Heart left ventricle (tissue), 16 donors: ENCODE results near the gene GGTA1. TPM values are rescaled to one million over a fixed set of nuclear protein-coding genes. Genes with fewer than 3 reads are reported as not detected.

Experiments used
- ATAC-seq, 4 donors: fragments of 200-7000 bp; cut with Tn5 transposase; one replicate each; pipeline ENCODE4 v1.9.1; 2020 to 2022; ENCODE audit warnings: moderate library complexity in 4 of 4, mild to moderate bottlenecking in 3 of 4, moderate number of reproducible peaks in 1 of 4
- DNase-seq, 5 donors: peaks; one replicate each; pipeline ENCODE4 v3.0.0-alpha.2; 2020
- H3K27ac ChIP-seq, 12 donors: fragments of 200-600 bp; sonication (generic) in 4 of 12; one replicate each; pipeline versions ENCODE4 v1.5.0 to v1.8.0; 2016 to 2022; ENCODE audit warnings: mild to moderate bottlenecking in 2 of 12
- H3K27me3 ChIP-seq, 9 donors: fragments of 200-600 bp; sonication (generic) in 2 of 9; one replicate each; pipeline versions ENCODE4 v1.5.1 to v1.8.0; 2016 to 2022; ENCODE audit warnings: mild to moderate bottlenecking in 3 of 9
- H3K36me3 ChIP-seq, 9 donors: fragments of 200-600 bp; sonication (generic) in 2 of 9; one replicate each; pipeline versions ENCODE4 v1.5.0 to v1.8.0; 2018 to 2022; ENCODE audit warnings: mild to moderate bottlenecking in 2 of 9
- H3K4me1 ChIP-seq, 12 donors: fragments of 200-600 bp; sonication (generic) in 4 of 12; one replicate each; pipeline versions ENCODE4 v1.5.0 to v1.8.0; 2016 to 2022; ENCODE audit warnings: mild to moderate bottlenecking in 3 of 12
- H3K4me3 ChIP-seq, 12 donors: fragments of 200-600 bp; sonication (generic) in 4 of 12; one replicate each; pipeline versions ENCODE4 v1.5.0 to v1.8.0; 2017 to 2022; ENCODE audit warnings: mild to moderate bottlenecking in 9 of 12, moderate library complexity in 4 of 12
- H3K9me3 ChIP-seq, 12 donors: fragments of 200-600 bp; sonication (generic) in 4 of 12; one replicate each; pipeline versions ENCODE4 v1.5.0 to v1.8.0; 2016 to 2022; ENCODE audit warnings: mild to moderate bottlenecking in 1 of 12
- POLR2A ChIP-seq, 2 donors: fragments of 450-650 bp; IDR thresholded peaks; one replicate each; pipeline ENCODE4 v1.6.1; 2017; ENCODE audit warnings: antibody characterized with exemption in 2 of 2, mild to moderate bottlenecking in 2 of 2, moderate library complexity in 2 of 2
- WGBS, 4 donors: extraction: QIAGEN DNeasy Blood & Tissue Kit in 2 of 4; methylation state at CpG; one replicate each; pipeline versions ENCODE4 v1.1.5 to v1.1.7; 2013 to 2018; 5-methylcytosine and 5-hydroxymethylcytosine counted together
- intact Hi-C, 10 donors: fragments of 100-400 bp; cut with DNase I; formaldehyde crosslinking; loops; one replicate each; pipeline versions ENCODE4 v1.11.1 to v1.14.2; 2022
- polyA plus RNA-seq, 2 donors: library from polyadenylated mRNA; stranded (reverse); fragments of 200-250 nt; gene quantifications; one replicate each; pipeline ENCODE4 v1.2.3, GENCODE V29; 2013
- total RNA-seq, 9 donors: library from RNA; depleted of rRNA in 2 of 9; stranded (reverse); fragments of >200 nt in 2 of 9; fragmentation: NEBNext Ultra II Directional in 3 of 9; extraction: Animal tissue kit (Norgen Biotek cat#: 25700) in 3 of 9; gene quantifications; one replicate each; pipeline versions ENCODE4 v1.1.0 to v1.2.4, GENCODE V29; 2016 to 2023
- TF ChIP-seq, protein P1 (sequence below), 12 donors: fragments of 200-600 bp; sonication (generic) in 4 of 12; IDR thresholded peaks; one replicate each; pipeline versions ENCODE4 v1.5.0 to v1.8.0; 2018 to 2022; ENCODE audit warnings: antibody characterized with exemption in 12 of 12, mild to moderate bottlenecking in 5 of 12
- donor health status: ischemic (EF 13 %, LVEDD 7.1; RV severe dilation, severe dysfunction).
- donor health status: healthy with polysubstance abuse.
- donor health status: DM: no; HTN: yes; CAD: no.
- donor health status: DM: no; HTN: no; CAD: no.
- donor health status: ischemic (EF 25% LVEDD 6.9; RV normal size, moderate dysfunction).
- donor health status: ischemic (EF 25% LVEDD 5.7; RV mildly dilated, moderate dysfunction).
- donor health status: healthy.
- donor health status: DM: yes; HTN: yes; CAD: no.
- donor health status: ischemic (EF 35%, LVEDD 5.7; RV mildly dilated, moderate dysfunction).
- donor health status: nonischemic (EF 11% LVEDD 7.7; RV severe dilation, severe dysfunction).
- donor health status: DM: yes; HTN: yes; CAD: no.
- donor health status: PGD.
- donor health status: ischemic (EF 29% LVEDD 5.4; RV normal size, mild dysfunction).
- donor health status: nonischemic (EF 23%, LVEDD 6.1; RV moderate dilation, normal function).

Gene GGTA1
- total and polyA plus RNA-seq, 11 donors: 1.8 to 47.7 (median 8.0) TPM

- H3K9me3 ChIP-seq: no peaks in the 10 kb centered on the region
- peak overlapping the region in 10 of 12 donors; percentile 49 to 93 (median 62) for H3K27ac ChIP-seq
- WGBS, 4 donors: 83 to 87% (median 84%) methylated on average over 4 of the region's 4 CpGs
- H3K36me3 ChIP-seq: no peaks in the 10 kb centered on the region
- TF ChIP-seq POLR2A (IDR thresholded peaks at IDR 0.05): no peak
- TF ChIP-seq, protein P1, sequence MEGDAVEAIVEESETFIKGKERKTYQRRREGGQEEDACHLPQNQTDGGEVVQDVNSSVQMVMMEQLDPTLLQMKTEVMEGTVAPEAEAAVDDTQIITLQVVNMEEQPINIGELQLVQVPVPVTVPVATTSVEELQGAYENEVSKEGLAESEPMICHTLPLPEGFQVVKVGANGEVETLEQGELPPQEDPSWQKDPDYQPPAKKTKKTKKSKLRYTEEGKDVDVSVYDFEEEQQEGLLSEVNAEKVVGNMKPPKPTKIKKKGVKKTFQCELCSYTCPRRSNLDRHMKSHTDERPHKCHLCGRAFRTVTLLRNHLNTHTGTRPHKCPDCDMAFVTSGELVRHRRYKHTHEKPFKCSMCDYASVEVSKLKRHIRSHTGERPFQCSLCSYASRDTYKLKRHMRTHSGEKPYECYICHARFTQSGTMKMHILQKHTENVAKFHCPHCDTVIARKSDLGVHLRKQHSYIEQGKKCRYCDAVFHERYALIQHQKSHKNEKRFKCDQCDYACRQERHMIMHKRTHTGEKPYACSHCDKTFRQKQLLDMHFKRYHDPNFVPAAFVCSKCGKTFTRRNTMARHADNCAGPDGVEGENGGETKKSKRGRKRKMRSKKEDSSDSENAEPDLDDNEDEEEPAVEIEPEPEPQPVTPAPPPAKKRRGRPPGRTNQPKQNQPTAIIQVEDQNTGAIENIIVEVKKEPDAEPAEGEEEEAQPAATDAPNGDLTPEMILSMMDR (IDR thresholded peaks at IDR 0.05): no peak
- no peaks in the 10 kb centered on the region for H3K27me3 ChIP-seq
- ATAC-seq: peak; percentile 25 to 84 (median 60)
- intact Hi-C loops: no loop called here
- peaks cover 0 to 53% (median 30%) of the 10 kb centered on the region in 12 donors for H3K4me1 ChIP-seq
- no peak overlapping the region for H3K4me3 ChIP-seq
- DNase-seq: no peak
Measured at GRCh38 chr9:121485623-121486022, 14.0 kb downstream of the GGTA1 start.

DNA sequence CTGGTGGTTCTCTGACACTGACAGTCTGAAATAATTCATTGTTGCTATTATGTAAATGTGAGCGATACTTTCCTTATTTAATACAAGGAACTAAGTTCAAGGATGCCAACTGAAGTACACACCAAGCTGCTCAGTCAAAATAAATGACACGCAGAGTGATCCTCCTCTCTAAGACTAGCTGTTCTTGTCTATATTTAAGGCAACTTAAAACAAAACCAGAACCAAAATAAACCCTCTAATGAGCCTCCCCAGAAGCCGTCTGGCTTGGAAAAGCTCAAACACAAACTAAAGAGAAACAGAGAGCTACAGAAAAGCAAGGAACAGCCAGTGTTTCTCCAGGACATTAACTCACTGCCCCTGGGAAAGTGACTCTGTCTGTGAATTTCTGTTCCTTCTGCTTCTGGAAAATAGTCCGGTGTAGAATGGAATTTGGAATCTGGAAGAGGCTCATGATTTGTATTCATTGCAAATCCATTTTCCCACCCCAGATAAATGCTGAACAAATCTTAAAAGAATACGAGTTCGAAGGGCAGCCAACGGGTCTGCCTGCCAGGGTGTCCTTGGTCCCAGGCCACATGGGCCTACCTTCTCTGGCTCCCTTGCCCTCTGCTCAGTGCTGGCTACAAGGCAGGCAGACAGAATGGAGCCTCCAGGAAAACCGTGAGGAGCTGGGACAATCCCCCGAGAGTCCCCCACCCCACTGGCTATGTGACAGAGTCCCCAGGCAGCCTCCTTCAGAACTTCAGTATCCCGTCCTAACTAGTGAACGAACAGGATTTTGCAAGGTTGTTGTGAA, 14.8 kb downstream of the GGTA1 start:
- no peaks in the 10 kb centered on the region for H3K36me3 ChIP-seq
- no peak for TF ChIP-seq POLR2A (IDR thresholded peaks at IDR 0.05)
- TF ChIP-seq, protein P1 (IDR thresholded peaks at IDR 0.05): no peak
- H3K4me1 ChIP-seq: peaks cover 0 to 60% (median 35%) of the 10 kb centered on the region in 12 donors
- no peaks in the 10 kb centered on the region for H3K9me3 ChIP-seq
- 53 to 74% (median 66%) methylated on average over 11 of the region's 11 CpGs for WGBS, 4 donors
- peak overlapping the region; percentile 28 to 93 (median 58) for H3K27ac ChIP-seq
- no peak overlapping the region for H3K4me3 ChIP-seq
- peak; percentile 24 to 64 (median 29) for ATAC-seq
- DNase-seq: no peak
- intact Hi-C loops: no loop called here
- H3K27me3 ChIP-seq: no peaks in the 10 kb centered on the region

- Histone ChIP-seq H3K9me3 (no peaks in the 10 kb centered on the region), H3K4me3 (no peak overlapping the region), H3K27ac (peak overlapping the region in 4 of 12 donors; percentile 15 to 93 (median 74)), H3K27me3 (no peaks in the 10 kb centered on the region), H3K4me1 (peaks cover 0 to 73% (median 48%) of the 10 kb centered on the region in 12 donors), H3K36me3 (no peaks in the 10 kb centered on the region)
- no peak for ATAC-seq
- 85 to 91% (median 88%) methylated on average over 7 of the region's 7 CpGs for WGBS, 4 donors
- TF ChIP-seq, protein P1 (IDR thresholded peaks at IDR 0.05): no peak
- no peak for TF ChIP-seq POLR2A (IDR thresholded peaks at IDR 0.05)
- no peak for DNase-seq
- intact Hi-C loops: no loop called here
Measured at GRCh38 chr9:121483473-121484031, 16.1 kb downstream of the GGTA1 start.

DNA sequence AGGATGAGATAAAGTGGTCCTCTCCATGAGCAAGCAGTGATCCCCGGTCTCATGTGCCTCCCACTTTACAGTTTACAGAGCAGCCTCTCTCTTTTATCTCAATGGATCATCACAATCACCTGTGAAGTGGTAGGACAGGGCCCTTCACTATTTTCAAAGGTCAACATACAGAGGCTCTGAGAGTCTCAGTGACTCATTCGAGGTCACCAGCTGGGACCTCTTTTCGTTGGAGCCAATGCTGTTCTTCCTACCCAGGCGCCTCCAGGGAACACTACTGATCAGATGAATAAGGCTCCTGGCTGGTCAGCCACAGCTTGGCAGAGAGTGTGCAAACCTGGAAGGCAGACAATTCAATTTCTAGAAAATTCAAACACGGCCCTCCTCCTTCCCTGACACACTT, 16.6 kb downstream of the GGTA1 start:
- WGBS, 4 donors: 59 to 77% (median 69%) methylated on average over 5 of the region's 5 CpGs
- peak in 2 of 4 donors; percentile 20 to 55 for ATAC-seq

More for the DNA sequence above, 16.6 kb downstream of the GGTA1 start:
- intact Hi-C loops: no loop called here
- Histone ChIP-seq H3K27ac (peak overlapping the region in 1 of 12 donors; percentile 15), H3K4me1 (peaks cover 0 to 78% (median 53%) of the 10 kb centered on the region in 12 donors), H3K4me3 (no peak overlapping the region), H3K36me3 (no peaks in the 10 kb centered on the region), H3K9me3 (no peaks in the 10 kb centered on the region), H3K27me3 (no peaks in the 10 kb centered on the region)
- DNase-seq: no peak
- TF ChIP-seq, protein P1 (IDR thresholded peaks at IDR 0.05): no peak
- no peak for TF ChIP-seq POLR2A (IDR thresholded peaks at IDR 0.05)
